Endodermal cell (in vitro differentiated cells): ENCODE results near the gene NELFCD. TPM values are rescaled to one million over a fixed set of nuclear protein-coding genes. Genes with fewer than 3 reads are reported as not detected.

Source experiments
- DNase-seq: peaks from one replicate; pipeline ENCODE4 v3.0.0-alpha.2; 2017
- H3K27ac ChIP-seq: 2 replicates; pipeline ENCODE4 v1.5.1; 2013; ENCODE audit warnings: mild to moderate bottlenecking, low read depth, low read length, moderate library complexity
- H3K27me3 ChIP-seq: 2 replicates; pipeline ENCODE4 v1.6.1; 2013; ENCODE audit warnings: mild to moderate bottlenecking, low read length, moderate library complexity; ENCODE audit not compliant: insufficient read depth, control insufficient read depth, poor library complexity, severe bottlenecking
- H3K36me3 ChIP-seq: 2 replicates; pipeline ENCODE4 v1.7.0; 2013; ENCODE audit warnings: mild to moderate bottlenecking, low read length, moderate library complexity; ENCODE audit not compliant: control insufficient read depth, insufficient read depth
- H3K4me1 ChIP-seq: one replicate; pipeline ENCODE4 v1.7.0; 2013; ENCODE audit warnings: low read length; ENCODE audit not compliant: control insufficient read depth, insufficient read depth
- H3K4me3 ChIP-seq: 2 replicates; pipeline ENCODE4 v1.5.1; 2013; ENCODE audit warnings: mild to moderate bottlenecking, low read length, moderate library complexity
- H3K9ac ChIP-seq: 2 replicates; pipeline ENCODE4 v1.6.1; 2013; ENCODE audit warnings: mild to moderate bottlenecking, low read length, moderate library complexity; ENCODE audit not compliant: poor library complexity, severe bottlenecking; ENCODE audit errors: extremely low read depth
- H3K9me3 ChIP-seq: 2 replicates; pipeline ENCODE4 v1.6.1; 2013; ENCODE audit warnings: mild to moderate bottlenecking, low read length, moderate library complexity; ENCODE audit not compliant: control insufficient read depth
- H3K27ac Mint-ChIP-seq: 2 replicates; pipeline ENCODE4 v1.8.0; 2020; ENCODE audit warnings: mixed read lengths
- H3K27me3 Mint-ChIP-seq: 2 replicates; pipeline ENCODE4 v1.8.0; 2021; ENCODE audit warnings: mild to moderate bottlenecking, mixed read lengths; ENCODE audit not compliant: insufficient read depth
- H3K36me3 Mint-ChIP-seq: 2 replicates; pipeline ENCODE4 v1.8.0; 2020; ENCODE audit warnings: low read depth, mixed read lengths
- H3K4me1 Mint-ChIP-seq: 2 replicates; pipeline ENCODE4 v1.8.0; 2020; ENCODE audit warnings: mixed read lengths
- H3K4me3 Mint-ChIP-seq: 2 replicates; pipeline ENCODE4 v1.8.0; 2020; ENCODE audit warnings: mild to moderate bottlenecking, moderate library complexity, mixed read lengths
- H3K9me3 Mint-ChIP-seq: 2 replicates; pipeline ENCODE4 v1.8.0; 2020; ENCODE audit warnings: mild to moderate bottlenecking, mixed read lengths
- WGBS, 2 experiments: methylation state at CpG; one replicate each; pipeline versions ENCODE4 v1.1.5 to v1.1.7; 2013; ENCODE audit warnings: missing lambda C conversion rate in 2 of 2, mixed read lengths in 1 of 2; ENCODE audit not compliant: insufficient coverage in 1 of 2, insufficient read length in 1 of 2; 5-methylcytosine and 5-hydroxymethylcytosine counted together
- total RNA-seq, 2 donors: library from RNA; stranded (reverse); fragmentation: NEBNext Ultra II Directional in 1 of 2; extraction: Animal tissue kit (Norgen Biotek cat#: 25700) in 1 of 2; gene quantifications; 2 replicates in 1 of 2; 3 replicates in 1 of 2; pipeline ENCODE4 v1.2.1, GENCODE V29; 2021
- TF ChIP-seq, protein P1 (sequence below): fragments of 200-600 bp; sonication (generic); conservative IDR thresholded peaks from 2 replicates; pipeline ENCODE4 v1.5.0; 2021; ENCODE audit warnings: antibody characterized with exemption, mild to moderate bottlenecking

Gene NELFCD
- total RNA-seq, 2 donors from 2014 or later, result 66.6 to 72.5 TPM

GRCh38 chr20:59015812-59016711 lies 35.0 kb downstream of the NELFCD start:
- no peaks in the 10 kb centered on the region for H3K36me3 ChIP-seq
- Mint-ChIP-seq H3K27me3 (peaks cover 31% of the 10 kb centered on the region), H3K4me3 (no peak overlapping the region), H3K9me3 (no peaks in the 10 kb centered on the region), H3K27ac (no peak overlapping the region), H3K36me3 (no peaks in the 10 kb centered on the region), H3K4me1 (peaks cover 8% of the 10 kb centered on the region)
- no peak overlapping the region for H3K9ac ChIP-seq
- no peaks in the 10 kb centered on the region for H3K9me3 ChIP-seq
- TF ChIP-seq, protein P1, sequence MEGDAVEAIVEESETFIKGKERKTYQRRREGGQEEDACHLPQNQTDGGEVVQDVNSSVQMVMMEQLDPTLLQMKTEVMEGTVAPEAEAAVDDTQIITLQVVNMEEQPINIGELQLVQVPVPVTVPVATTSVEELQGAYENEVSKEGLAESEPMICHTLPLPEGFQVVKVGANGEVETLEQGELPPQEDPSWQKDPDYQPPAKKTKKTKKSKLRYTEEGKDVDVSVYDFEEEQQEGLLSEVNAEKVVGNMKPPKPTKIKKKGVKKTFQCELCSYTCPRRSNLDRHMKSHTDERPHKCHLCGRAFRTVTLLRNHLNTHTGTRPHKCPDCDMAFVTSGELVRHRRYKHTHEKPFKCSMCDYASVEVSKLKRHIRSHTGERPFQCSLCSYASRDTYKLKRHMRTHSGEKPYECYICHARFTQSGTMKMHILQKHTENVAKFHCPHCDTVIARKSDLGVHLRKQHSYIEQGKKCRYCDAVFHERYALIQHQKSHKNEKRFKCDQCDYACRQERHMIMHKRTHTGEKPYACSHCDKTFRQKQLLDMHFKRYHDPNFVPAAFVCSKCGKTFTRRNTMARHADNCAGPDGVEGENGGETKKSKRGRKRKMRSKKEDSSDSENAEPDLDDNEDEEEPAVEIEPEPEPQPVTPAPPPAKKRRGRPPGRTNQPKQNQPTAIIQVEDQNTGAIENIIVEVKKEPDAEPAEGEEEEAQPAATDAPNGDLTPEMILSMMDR, result no peak
- no peak for DNase-seq
- no peaks in the 10 kb centered on the region for H3K4me1 ChIP-seq
- no peak overlapping the region for H3K4me3 ChIP-seq
- H3K27me3 ChIP-seq, result no peaks in the 10 kb centered on the region
- 90 to 91% methylated on average over 9 to 16 of the region's 16 CpGs for WGBS, 2 experiments
- no peak overlapping the region for H3K27ac ChIP-seq

- no peak for DNase-seq
- Histone ChIP-seq H3K9ac (no peak overlapping the region), H3K27ac (no peak overlapping the region), H3K27me3 (no peaks in the 10 kb centered on the region), H3K4me3 (no peak overlapping the region), H3K4me1 (no peaks in the 10 kb centered on the region), H3K9me3 (no peaks in the 10 kb centered on the region), H3K36me3 (no peaks in the 10 kb centered on the region)
- peaks cover 30% of the 10 kb centered on the region for H3K27me3 Mint-ChIP-seq
- H3K4me1 Mint-ChIP-seq, result peaks cover 4% of the 10 kb centered on the region
- no peaks in the 10 kb centered on the region for H3K9me3 Mint-ChIP-seq
- 89 to 95% methylated on average over 4 of the region's 4 CpGs for WGBS, 2 experiments
- TF ChIP-seq, protein P1, result no peak
- H3K27ac Mint-ChIP-seq, result no peak overlapping the region
- H3K36me3 Mint-ChIP-seq, result no peaks in the 10 kb centered on the region
- no peak overlapping the region for H3K4me3 Mint-ChIP-seq
These were observed 35.9 kb downstream of the NELFCD start for GRCh38 chr20:59016795-59017492.

- Mint-ChIP-seq H3K4me3 (no peak overlapping the region), H3K9me3 (no peaks in the 10 kb centered on the region), H3K36me3 (peaks cover 5% of the 10 kb centered on the region), H3K4me1 (peaks cover 4% of the 10 kb centered on the region), H3K27me3 (peaks cover 25% of the 10 kb centered on the region), H3K27ac (no peak overlapping the region)
- no peak overlapping the region for H3K9ac ChIP-seq
- TF ChIP-seq, protein P1, result no peak
- no peak overlapping the region for H3K4me3 ChIP-seq
- peaks cover 3% of the 10 kb centered on the region for H3K36me3 ChIP-seq
- H3K27me3 ChIP-seq, result no peaks in the 10 kb centered on the region
- no peaks in the 10 kb centered on the region for H3K9me3 ChIP-seq
- 92% methylated on average over 7 to 16 of the region's 16 CpGs for WGBS, 2 experiments
- DNase-seq, result peak; percentile 36
- no peak overlapping the region for H3K27ac ChIP-seq
- H3K4me1 ChIP-seq, result no peaks in the 10 kb centered on the region
These were observed 36.6 kb downstream of the NELFCD start for GRCh38 chr20:59017493-59018231.
